Tibial artery (tissue), 4 donors: ENCODE measurements around the gene SUCNR1.

Experiments used
- DNase-seq, 2 donors: peaks; one replicate each; pipeline ENCODE4 v3.0.0-alpha.2; 2019
- H3K27ac ChIP-seq, 2 donors: fragments of 200-600 bp; sonication (generic) in 1 of 2; 1 replicate in 1 of 2; 2 replicates in 1 of 2; pipeline ENCODE4 v1.5.1; 2018 to 2019; ENCODE audit warnings: mild to moderate bottlenecking in 1 of 2
- H3K27me3 ChIP-seq, 2 donors: fragments of 200-600 bp; sonication (generic) in 1 of 2; one replicate each; pipeline versions ENCODE4 v1.5.1 to v1.6.0; 2016 to 2019
- H3K36me3 ChIP-seq, 3 donors: fragments of 200-600 bp; sonication (generic) in 2 of 3; one replicate each; pipeline ENCODE4 v1.5.1; 2016 to 2019; ENCODE audit warnings: mild to moderate bottlenecking in 2 of 3
- H3K4me1 ChIP-seq, 4 donors: fragments of 200-600 bp; sonication (generic) in 2 of 4; 1 replicate in 3 of 4; 2 replicates in 1 of 4; pipeline ENCODE4 v1.5.1; 2016 to 2019
- H3K4me3 ChIP-seq, 2 donors: fragments of 200-600 bp; sonication (generic) in 1 of 2; 1 replicate in 1 of 2; 2 replicates in 1 of 2; pipeline ENCODE4 v1.5.1; 2018 to 2019; ENCODE audit warnings: mild to moderate bottlenecking in 2 of 2
- H3K9me3 ChIP-seq, 3 donors: fragments of 200-600 bp; sonication (generic) in 1 of 3; one replicate each; pipeline ENCODE4 v1.5.1; 2016 to 2019
- intact Hi-C: fragments of 100-400 bp; cut with DNase I; formaldehyde crosslinking; loops from one replicate; pipeline ENCODE4 v1.15.0; 2023; ENCODE audit warnings: low total_unique reads
- TF ChIP-seq, protein P1 (sequence below), 2 experiments: fragments of 200-600 bp in 1 of 2; fragments of 450-650 bp in 1 of 2; IDR thresholded peaks; one replicate each; pipeline ENCODE4 v1.5.1; 2017 to 2019; ENCODE audit warnings: antibody characterized with exemption in 2 of 2, mild to moderate bottlenecking in 1 of 2, moderate library complexity in 1 of 2

The SUCNR1 gene, protein sequence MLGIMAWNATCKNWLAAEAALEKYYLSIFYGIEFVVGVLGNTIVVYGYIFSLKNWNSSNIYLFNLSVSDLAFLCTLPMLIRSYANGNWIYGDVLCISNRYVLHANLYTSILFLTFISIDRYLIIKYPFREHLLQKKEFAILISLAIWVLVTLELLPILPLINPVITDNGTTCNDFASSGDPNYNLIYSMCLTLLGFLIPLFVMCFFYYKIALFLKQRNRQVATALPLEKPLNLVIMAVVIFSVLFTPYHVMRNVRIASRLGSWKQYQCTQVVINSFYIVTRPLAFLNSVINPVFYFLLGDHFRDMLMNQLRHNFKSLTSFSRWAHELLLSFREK

DNA sequence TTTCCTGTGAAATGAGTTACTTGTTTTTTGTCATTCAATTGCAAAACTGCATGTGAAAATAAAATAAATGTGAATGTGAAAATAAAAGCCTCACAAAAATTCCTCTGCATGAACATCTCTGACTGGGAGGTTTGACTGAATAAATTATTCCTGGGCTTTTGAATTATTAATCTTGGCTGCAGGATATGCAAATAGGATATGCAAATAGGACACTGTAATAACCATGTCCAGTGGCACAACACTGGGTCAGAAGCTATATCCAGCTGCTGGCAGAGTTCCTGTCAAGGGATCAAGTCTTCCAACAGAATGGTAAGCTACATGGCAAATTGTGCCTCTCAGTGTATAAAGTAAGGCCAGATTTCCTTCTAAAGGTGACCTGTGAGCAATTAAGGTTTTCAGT is at the start of gene SUCNR1:
Gene SUCNR1 (plus strand): TSS at position 246 of the 400 bp plus-strand sequence. CDS start 6,250 bp downstream, outside the sequence.
- H3K27ac ChIP-seq = no peak within 1 kb of the TSS
- no peak within 1 kb of the TSS for H3K4me3 ChIP-seq
- H3K4me1 ChIP-seq = peaks cover 0 to 8% (median 0%) of the 10 kb centered on the region in 4 donors
- intact Hi-C loops = no loop called here
- TF ChIP-seq, protein P1, sequence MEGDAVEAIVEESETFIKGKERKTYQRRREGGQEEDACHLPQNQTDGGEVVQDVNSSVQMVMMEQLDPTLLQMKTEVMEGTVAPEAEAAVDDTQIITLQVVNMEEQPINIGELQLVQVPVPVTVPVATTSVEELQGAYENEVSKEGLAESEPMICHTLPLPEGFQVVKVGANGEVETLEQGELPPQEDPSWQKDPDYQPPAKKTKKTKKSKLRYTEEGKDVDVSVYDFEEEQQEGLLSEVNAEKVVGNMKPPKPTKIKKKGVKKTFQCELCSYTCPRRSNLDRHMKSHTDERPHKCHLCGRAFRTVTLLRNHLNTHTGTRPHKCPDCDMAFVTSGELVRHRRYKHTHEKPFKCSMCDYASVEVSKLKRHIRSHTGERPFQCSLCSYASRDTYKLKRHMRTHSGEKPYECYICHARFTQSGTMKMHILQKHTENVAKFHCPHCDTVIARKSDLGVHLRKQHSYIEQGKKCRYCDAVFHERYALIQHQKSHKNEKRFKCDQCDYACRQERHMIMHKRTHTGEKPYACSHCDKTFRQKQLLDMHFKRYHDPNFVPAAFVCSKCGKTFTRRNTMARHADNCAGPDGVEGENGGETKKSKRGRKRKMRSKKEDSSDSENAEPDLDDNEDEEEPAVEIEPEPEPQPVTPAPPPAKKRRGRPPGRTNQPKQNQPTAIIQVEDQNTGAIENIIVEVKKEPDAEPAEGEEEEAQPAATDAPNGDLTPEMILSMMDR (IDR thresholded peaks at IDR 0.05) = no peak
- H3K27me3 ChIP-seq = no peaks in the 10 kb centered on the region
- H3K36me3 ChIP-seq = no peaks in the 10 kb centered on the region
- DNase-seq = no peak
- H3K9me3 ChIP-seq = no peaks in the 10 kb centered on the region

DNA sequence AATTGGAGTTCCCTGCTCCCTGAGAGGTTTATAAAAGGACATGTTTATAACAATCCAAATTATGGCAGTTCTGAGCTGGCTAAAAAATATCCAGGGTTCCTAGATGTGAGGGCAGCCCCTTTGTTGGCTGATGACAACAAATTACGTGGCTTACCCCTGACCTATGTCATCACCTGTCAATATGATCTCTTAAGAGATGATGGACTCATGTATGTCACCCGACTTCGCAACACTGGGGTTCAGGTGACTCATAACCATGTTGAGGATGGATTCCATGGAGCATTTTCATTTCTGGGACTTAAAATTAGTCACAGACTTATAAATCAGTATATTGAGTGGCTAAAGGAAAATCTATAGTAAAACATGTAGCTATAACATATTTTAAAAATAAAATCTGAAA is 45.6 kb upstream of the SUCNR1 start:
- no peak for DNase-seq
- Histone ChIP-seq H3K27ac (no peak overlapping the region), H3K4me1 (no peaks in the 10 kb centered on the region), H3K27me3 (no peaks in the 10 kb centered on the region), H3K36me3 (no peaks in the 10 kb centered on the region), H3K9me3 (no peaks in the 10 kb centered on the region), H3K4me3 (no peak overlapping the region)
- intact Hi-C loops = no loop called here
- TF ChIP-seq, protein P1 (IDR thresholded peaks at IDR 0.05) = no peak

DNA sequence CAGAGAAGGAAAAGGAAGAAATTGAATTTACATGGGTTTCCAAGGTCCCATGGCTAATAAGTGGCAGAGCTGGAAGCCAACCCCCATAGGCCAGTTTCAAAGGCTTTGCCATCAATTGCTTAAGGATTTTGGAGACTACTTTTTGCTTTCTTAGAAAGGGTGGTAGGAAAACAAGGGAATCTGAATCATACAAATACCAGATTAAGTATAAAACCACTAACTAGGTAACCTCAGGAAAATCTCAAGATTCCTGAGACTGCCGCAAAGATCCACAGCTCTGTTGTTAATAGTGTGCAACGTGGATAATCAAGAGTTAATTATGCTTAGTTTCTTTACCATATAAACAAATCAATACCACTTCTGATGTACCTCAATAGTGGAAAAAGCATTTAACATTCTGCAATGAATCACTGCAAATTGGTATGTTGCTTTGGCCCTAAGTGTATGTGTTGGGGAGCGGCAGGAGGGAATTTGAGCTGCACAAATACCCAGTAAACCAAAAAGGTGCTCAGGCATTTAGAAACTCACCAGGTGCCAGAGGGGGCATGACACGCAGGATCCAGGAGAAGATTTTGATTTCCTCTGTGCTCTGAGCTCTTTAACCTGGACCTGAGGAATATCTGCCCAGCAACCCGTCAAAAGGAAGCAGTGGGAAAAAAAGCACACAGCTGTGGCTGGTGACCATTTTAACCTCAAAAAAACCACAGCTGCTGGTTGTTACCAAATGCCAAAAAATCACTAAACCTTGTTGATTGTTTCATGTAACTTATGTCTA is 37.5 kb upstream of the SUCNR1 start:
- Histone ChIP-seq H3K27me3 (no peaks in the 10 kb centered on the region), H3K27ac (no peak overlapping the region), H3K4me3 (no peak overlapping the region), H3K36me3 (no peaks in the 10 kb centered on the region), H3K9me3 (no peaks in the 10 kb centered on the region), H3K4me1 (peaks cover 0 to 14% (median 0%) of the 10 kb centered on the region in 4 donors)
- intact Hi-C loops = no loop called here
- DNase-seq = no peak
- TF ChIP-seq, protein P1 (IDR thresholded peaks at IDR 0.05) = no peak

DNA sequence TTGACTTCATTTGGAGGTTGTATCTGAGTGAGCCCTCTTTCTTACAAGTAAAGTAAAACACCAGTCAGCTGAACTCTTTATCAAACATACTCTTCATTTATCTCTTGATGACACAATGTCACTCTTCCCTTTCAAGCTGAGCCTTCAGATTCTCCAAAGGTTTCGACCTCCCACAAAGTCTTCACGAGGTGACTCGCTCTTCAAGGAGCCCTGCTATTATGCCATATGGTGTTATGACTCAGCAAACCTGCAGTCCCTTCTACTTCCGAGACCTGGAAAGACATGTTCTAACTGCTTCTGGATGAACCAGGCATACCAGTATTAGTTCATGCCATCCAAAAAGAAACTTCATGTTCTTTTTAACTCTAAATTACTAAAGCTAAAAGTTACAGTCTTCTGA is 36.4 kb upstream of the SUCNR1 start:
- Histone ChIP-seq H3K36me3 (no peaks in the 10 kb centered on the region), H3K27ac (no peak overlapping the region), H3K4me3 (no peak overlapping the region), H3K4me1 (peaks cover 0 to 14% (median 0%) of the 10 kb centered on the region in 4 donors), H3K27me3 (no peaks in the 10 kb centered on the region), H3K9me3 (no peaks in the 10 kb centered on the region)
- TF ChIP-seq, protein P1 (IDR thresholded peaks at IDR 0.05) = no peak
- DNase-seq = no peak
- intact Hi-C loops = no loop called here

DNA sequence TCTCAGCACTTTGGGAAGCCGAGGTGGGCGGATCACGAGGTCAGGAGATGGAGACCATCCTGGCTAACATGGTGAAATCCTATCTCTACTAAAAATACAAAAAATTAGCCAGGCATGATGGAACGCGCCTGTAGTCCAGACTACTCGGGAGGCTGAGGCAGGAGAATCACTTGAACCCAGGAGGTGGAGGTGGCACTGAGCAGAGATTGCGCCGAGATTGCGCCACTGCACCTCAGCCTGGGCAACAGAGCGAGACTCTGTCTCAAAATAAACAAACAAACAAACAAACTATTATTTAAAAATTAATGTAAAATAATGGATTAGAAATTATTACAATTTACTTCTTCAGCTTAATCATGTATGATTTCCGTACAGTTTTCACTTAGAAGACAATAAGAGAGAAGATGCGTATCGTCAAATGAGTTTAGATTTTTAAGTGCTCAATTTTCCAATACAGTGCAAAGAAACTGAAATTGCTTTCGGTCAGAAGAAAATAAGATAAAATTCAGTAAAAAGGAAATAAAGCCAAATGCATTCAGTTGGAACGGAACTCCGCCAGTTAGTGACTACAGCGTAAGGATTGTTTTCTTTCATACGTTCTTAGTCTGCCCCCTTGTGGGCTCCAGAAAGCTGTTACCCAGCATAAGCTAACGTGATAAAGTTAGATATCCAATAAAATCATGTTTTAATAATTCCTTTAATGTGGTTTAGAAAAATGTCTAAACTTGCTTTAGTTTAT is 34.7 kb upstream of the SUCNR1 start:
- no peak overlapping the region for H3K27ac ChIP-seq
- no peaks in the 10 kb centered on the region for H3K9me3 ChIP-seq
- no peaks in the 10 kb centered on the region for H3K27me3 ChIP-seq
- intact Hi-C loops = no loop called here
- TF ChIP-seq, protein P1 (IDR thresholded peaks at IDR 0.05) = peak; percentile 77
- peaks cover 0 to 14% (median 0%) of the 10 kb centered on the region in 4 donors for H3K4me1 ChIP-seq
- peak overlapping the region; percentile 13 to 32 for H3K4me3 ChIP-seq
- H3K36me3 ChIP-seq = no peaks in the 10 kb centered on the region
- DNase-seq = peak in 1 of 2 donors; percentile 29
